Heart right ventricle (tissue), 16 donors: ENCODE measurements around the gene ADGRL3. TPM values are rescaled to one million over a fixed set of nuclear protein-coding genes. Genes with fewer than 3 reads are reported as not detected.

Source experiments
- ATAC-seq, 8 donors: fragments of 200-7000 bp; cut with Tn5 transposase; one replicate each; pipeline ENCODE4 v1.9.1; 2020; ENCODE audit warnings: mild to moderate bottlenecking in 8 of 8, moderate library complexity in 8 of 8, moderate number of reproducible peaks in 1 of 8
- DNase-seq, 2 donors: peaks; one replicate each; pipeline ENCODE4 v3.0.0-alpha.2; 2020
- H3K27ac ChIP-seq, 10 donors: fragments of 200-600 bp; sonication (generic) in 2 of 10; one replicate each; pipeline versions ENCODE4 v1.5.0 to v1.8.0; 2020 to 2022; ENCODE audit warnings: mild to moderate bottlenecking in 3 of 10
- H3K27me3 ChIP-seq, 7 donors: fragments of 200-600 bp; one replicate each; pipeline ENCODE4 v1.8.0; 2021 to 2022; ENCODE audit warnings: mild to moderate bottlenecking in 2 of 7
- H3K36me3 ChIP-seq, 9 donors: fragments of 200-600 bp; sonication (generic) in 1 of 9; one replicate each; pipeline versions ENCODE4 v1.5.0 to v1.8.0; 2020 to 2022; ENCODE audit warnings: mild to moderate bottlenecking in 2 of 9
- H3K4me1 ChIP-seq, 9 donors: fragments of 200-600 bp; sonication (generic) in 1 of 9; one replicate each; pipeline versions ENCODE4 v1.5.0 to v1.8.0; 2020 to 2022; ENCODE audit warnings: mild to moderate bottlenecking in 4 of 9
- H3K4me3 ChIP-seq, 10 donors: fragments of 200-600 bp; sonication (generic) in 2 of 10; one replicate each; pipeline versions ENCODE4 v1.5.0 to v1.8.0; 2020 to 2022; ENCODE audit warnings: mild to moderate bottlenecking in 7 of 10, moderate library complexity in 2 of 10
- H3K9me3 ChIP-seq, 11 donors: fragments of 200-600 bp in 10 of 11; sonication (generic) in 2 of 11; one replicate each; pipeline versions ENCODE4 v1.5.0 to v1.8.0; 2013 to 2022; ENCODE audit warnings: mild to moderate bottlenecking in 2 of 11, control low read depth in 1 of 11, moderate library complexity in 1 of 11
- WGBS, 2 donors: extraction: QIAGEN DNeasy Blood & Tissue Kit; methylation state at CpG; one replicate each; pipeline ENCODE4 v1.1.7; 2013; ENCODE audit warnings: inconsistent platforms in 1 of 2; 5-methylcytosine and 5-hydroxymethylcytosine counted together
- intact Hi-C, 10 donors: fragments of 100-400 bp; cut with DNase I; formaldehyde crosslinking; loops; one replicate each; pipeline versions ENCODE4 v1.11.1 to v1.14.2; 2022
- polyA plus RNA-seq, 2 donors: library from polyadenylated mRNA; stranded (reverse); fragments of 200-250 nt; gene quantifications; one replicate each; pipeline ENCODE4 v1.2.3, GENCODE V29; 2013
- total RNA-seq, 10 donors: library from RNA; stranded (reverse); fragmentation: NEBNext Ultra II Directional in 3 of 10; extraction: Animal tissue kit (Norgen Biotek cat#: 25700) in 3 of 10; gene quantifications; one replicate each; pipeline versions ENCODE4 v1.2.1 to v1.2.4, GENCODE V29; 2021 to 2023
- TF ChIP-seq, protein P1 (sequence below), 9 donors: fragments of 200-600 bp; sonication (generic) in 2 of 9; IDR thresholded peaks; one replicate each; pipeline versions ENCODE4 v1.5.0 to v1.8.0; 2021 to 2022; ENCODE audit warnings: antibody characterized with exemption in 9 of 9, mild to moderate bottlenecking in 5 of 9, moderate library complexity in 1 of 9
- donor health status: Arrhythmogenic right ventricular cardiomyopathy.
- donor health status: ischemic (EF 13 %, LVEDD 7.1; RV severe dilation, severe dysfunction).
- donor health status: healthy with polysubstance abuse.
- donor health status: DM: no; HTN: yes; CAD: no.
- donor health status: DM: no; HTN: no; CAD: no.
- donor health status: ischemic (EF 25% LVEDD 6.9; RV normal size, moderate dysfunction).
- donor health status: ischemic (EF 25% LVEDD 5.7; RV mildly dilated, moderate dysfunction).
- donor health status: healthy.
- donor health status: DM: yes; HTN: yes; CAD: no.
- donor health status: Ischemic cardiomyopathy.
- donor health status: ischemic (EF 35%, LVEDD 5.7; RV mildly dilated, moderate dysfunction).
- donor health status: nonischemic (EF 11% LVEDD 7.7; RV severe dilation, severe dysfunction).
- donor health status: DM: yes; HTN: yes; CAD: no.
- donor health status: PGD.
- donor health status: ischemic (EF 29% LVEDD 5.4; RV normal size, mild dysfunction).
- donor health status: nonischemic (EF 23%, LVEDD 6.1; RV moderate dilation, normal function).

The ADGRL3 gene
- total and polyA plus RNA-seq, 12 donors = 0.36 to 20.9 (median 4.6) TPM

DNA sequence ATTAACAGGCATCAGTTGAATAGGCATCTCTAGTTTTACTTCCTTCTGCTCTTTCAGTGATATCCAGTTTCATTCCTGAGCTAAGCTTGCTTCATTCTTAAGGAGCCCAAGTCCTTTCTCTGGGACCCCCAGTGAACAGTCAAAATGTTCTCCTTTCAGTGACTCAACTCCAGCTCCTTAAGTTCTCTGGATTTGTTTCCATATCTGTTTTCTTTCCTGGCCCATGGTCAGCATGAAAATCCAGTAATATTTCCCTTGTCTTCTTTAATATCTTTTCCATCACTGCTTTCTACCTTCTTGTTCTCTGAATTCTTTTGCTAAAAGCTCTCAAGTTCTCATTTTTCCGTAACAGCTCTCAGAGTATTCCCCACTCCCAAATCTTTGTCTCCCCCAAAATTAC lies 25.5 kb downstream of the ADGRL3 start:
- H3K27me3 ChIP-seq = no peaks in the 10 kb centered on the region
- intact Hi-C loops = no loop called here
- no peak for ATAC-seq
- H3K4me1 ChIP-seq = no peaks in the 10 kb centered on the region
- no peak overlapping the region for H3K27ac ChIP-seq
- WGBS, 2 donors = 93 to 100% methylated on average over 1 of the region's 1 CpG
- TF ChIP-seq, protein P1, sequence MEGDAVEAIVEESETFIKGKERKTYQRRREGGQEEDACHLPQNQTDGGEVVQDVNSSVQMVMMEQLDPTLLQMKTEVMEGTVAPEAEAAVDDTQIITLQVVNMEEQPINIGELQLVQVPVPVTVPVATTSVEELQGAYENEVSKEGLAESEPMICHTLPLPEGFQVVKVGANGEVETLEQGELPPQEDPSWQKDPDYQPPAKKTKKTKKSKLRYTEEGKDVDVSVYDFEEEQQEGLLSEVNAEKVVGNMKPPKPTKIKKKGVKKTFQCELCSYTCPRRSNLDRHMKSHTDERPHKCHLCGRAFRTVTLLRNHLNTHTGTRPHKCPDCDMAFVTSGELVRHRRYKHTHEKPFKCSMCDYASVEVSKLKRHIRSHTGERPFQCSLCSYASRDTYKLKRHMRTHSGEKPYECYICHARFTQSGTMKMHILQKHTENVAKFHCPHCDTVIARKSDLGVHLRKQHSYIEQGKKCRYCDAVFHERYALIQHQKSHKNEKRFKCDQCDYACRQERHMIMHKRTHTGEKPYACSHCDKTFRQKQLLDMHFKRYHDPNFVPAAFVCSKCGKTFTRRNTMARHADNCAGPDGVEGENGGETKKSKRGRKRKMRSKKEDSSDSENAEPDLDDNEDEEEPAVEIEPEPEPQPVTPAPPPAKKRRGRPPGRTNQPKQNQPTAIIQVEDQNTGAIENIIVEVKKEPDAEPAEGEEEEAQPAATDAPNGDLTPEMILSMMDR (IDR thresholded peaks at IDR 0.05) = no peak
- H3K36me3 ChIP-seq = no peaks in the 10 kb centered on the region
- no peaks in the 10 kb centered on the region for H3K9me3 ChIP-seq
- DNase-seq = no peak
- H3K4me3 ChIP-seq = no peak overlapping the region

DNA sequence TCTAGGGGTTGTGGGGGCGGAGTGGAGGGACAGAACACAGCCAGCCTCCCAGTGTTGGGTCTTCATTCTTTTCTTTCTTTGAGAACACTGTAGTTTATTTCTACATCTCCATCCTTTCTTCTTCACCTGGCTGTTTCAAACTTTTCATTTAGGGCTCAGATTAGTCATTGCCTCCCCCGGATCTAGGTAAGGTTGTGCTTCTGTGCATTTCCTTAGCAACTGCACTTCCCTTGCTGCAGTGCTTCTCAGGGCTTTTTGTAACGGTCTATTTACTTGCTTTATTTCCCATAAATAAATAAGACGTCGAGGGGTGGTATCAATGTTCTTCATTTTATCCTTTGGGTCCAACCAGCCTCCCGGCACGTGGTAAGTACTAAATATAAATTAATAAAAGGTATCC lies 31.3 kb downstream of the ADGRL3 start:
- DNase-seq = no peak
- ATAC-seq = no peak
- no peaks in the 10 kb centered on the region for H3K36me3 ChIP-seq
- H3K4me3 ChIP-seq = no peak overlapping the region
- TF ChIP-seq, protein P1 (IDR thresholded peaks at IDR 0.05) = no peak
- H3K27me3 ChIP-seq = no peaks in the 10 kb centered on the region
- no peaks in the 10 kb centered on the region for H3K9me3 ChIP-seq
- H3K27ac ChIP-seq = no peak overlapping the region
- 87 to 88% methylated on average over 7 of the region's 7 CpGs for WGBS, 2 donors
- intact Hi-C loops = no loop called here
- no peaks in the 10 kb centered on the region for H3K4me1 ChIP-seq

DNA sequence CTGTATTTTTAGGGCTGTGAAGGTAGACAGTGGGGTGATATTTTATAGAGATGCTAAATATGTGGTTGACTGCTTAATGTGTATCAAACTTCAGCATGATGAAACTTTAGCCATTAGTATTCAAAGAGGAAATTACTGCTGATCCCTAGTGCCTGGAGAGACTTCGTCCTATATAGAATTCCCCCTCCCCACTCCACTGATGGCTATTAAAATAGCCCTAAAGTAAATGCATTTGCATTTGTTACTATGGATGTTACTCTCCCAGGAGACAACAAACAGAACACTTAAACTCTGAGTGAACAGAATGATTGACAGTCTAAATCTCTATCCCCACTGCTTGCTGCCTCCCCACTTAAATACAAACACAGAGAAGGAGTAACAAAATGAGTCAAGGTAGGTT lies 39.1 kb downstream of the ADGRL3 start:
- Histone ChIP-seq H3K36me3 (no peaks in the 10 kb centered on the region), H3K4me1 (no peaks in the 10 kb centered on the region), H3K9me3 (no peaks in the 10 kb centered on the region), H3K27me3 (no peaks in the 10 kb centered on the region), H3K4me3 (no peak overlapping the region), H3K27ac (no peak overlapping the region)
- no peak for ATAC-seq
- TF ChIP-seq, protein P1 (IDR thresholded peaks at IDR 0.05) = no peak
- intact Hi-C loops = no loop called here
- DNase-seq = no peak
- 42 to 50% methylated on average over 1 of the region's 1 CpG for whole genome bisulfite sequencing, 2 donors

DNA sequence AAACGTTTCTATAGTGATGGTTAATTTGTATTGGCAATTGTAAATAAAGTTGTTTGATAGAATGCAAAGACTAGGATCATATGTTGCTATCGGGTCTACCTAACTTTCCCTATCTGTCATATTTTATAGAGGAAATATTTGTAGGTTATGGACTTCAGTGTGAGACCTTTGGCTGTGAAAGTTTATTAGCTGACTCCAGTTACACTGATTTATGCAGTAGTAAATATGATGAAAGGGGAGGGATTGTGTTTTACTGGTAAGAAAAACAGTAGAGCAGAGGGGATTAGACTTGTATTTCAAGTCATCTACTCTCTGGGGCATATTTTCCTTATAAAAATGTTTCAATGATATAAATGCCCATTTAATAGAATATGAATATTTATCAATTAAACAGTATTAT lies 43.8 kb downstream of the ADGRL3 start:
- TF ChIP-seq, protein P1 (IDR thresholded peaks at IDR 0.05) = no peak
- intact Hi-C loops = loop anchor here in 1 of 10 donors (2.0 kb wide), 1 partner anchor 23 kb away; no protein-coding TSS in a partner anchor
- ATAC-seq = no peak
- 51 to 81% methylated on average over 2 of the region's 2 CpGs for WGBS, 2 donors
- H3K4me3 ChIP-seq = no peak overlapping the region
- no peak overlapping the region for H3K27ac ChIP-seq
- H3K9me3 ChIP-seq = no peaks in the 10 kb centered on the region
- no peak for DNase-seq
- no peaks in the 10 kb centered on the region for H3K27me3 ChIP-seq
- no peaks in the 10 kb centered on the region for H3K4me1 ChIP-seq
- H3K36me3 ChIP-seq = no peaks in the 10 kb centered on the region
